Activated gamma-delta T cell (primary cell): ENCODE data around the gene KIF21B.

Source experiments
- DNase-seq: peaks from one replicate; lab custom pipeline; 2025; lab: John Stamatoyannopoulos, UW

KIF21B gene

GRCh38 chr1:201000391-201000790 is 23.1 kb downstream of the KIF21B start:
- DNase-seq = no peak

GRCh38 chr1:200999667-201000066 is 23.8 kb downstream of the KIF21B start:
- no peak for DNase-seq

- no peak for DNase-seq
These were observed 25.2 kb downstream of the KIF21B start for GRCh38 chr1:200998323-200998722.

- DNase-seq = no peak
These were observed 31.0 kb downstream of the KIF21B start for GRCh38 chr1:200992382-200993048.

DNA sequence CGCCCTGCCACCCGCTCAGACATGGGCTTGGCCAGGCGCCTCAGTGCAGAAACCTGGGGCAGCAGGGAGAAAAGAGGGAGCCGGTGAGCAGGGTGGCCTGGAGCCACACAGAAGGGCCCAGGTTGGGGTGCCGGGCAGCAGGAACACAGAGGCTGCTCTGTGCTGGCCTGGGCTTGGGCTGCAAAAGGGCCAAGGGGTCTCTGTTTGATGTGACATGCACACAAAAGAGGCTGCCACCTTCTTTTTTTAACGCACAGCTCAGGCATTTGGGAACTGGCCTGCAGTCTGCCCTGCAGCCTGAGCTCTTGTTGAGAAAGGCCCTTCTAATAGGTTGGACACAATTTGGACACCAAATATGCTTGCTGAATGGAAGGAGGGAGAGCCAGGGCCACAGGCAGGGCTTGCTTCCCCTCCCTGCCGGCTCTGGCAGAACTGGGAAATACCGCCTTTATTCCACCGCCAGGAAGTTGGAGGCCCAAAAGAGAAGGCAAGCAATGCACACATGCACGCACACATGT is 32.4 kb downstream of the KIF21B start:
- DNase-seq = no peak

- no peak for DNase-seq
These were observed 33.4 kb downstream of the KIF21B start for GRCh38 chr1:200990114-200990513.

DNA sequence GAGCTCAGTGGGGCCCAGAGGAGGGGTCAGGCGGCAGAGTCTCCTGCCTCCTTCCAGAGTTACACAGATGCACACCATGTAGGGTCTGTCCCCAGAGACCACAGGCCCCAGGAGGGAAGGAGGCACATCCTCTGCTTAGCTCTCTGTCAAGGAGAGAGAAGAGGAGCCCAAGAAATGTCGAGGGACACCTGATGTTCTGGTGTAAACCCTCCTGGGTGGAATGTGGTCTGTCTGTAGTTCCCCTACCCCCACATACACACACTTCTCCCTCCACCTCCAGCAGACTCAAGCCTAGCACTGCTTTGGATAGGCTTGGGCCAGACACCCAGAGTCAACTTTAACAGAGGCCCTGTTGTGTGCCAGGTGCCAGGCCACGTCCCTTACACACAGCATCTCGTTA is 34.2 kb downstream of the KIF21B start:
- DNase-seq = no peak

- DNase-seq = no peak
These were observed 34.8 kb downstream of the KIF21B start for GRCh38 chr1:200988693-200989092.

GRCh38 chr1:200985481-200985880 is 38.0 kb downstream of the KIF21B start:
- DNase-seq = no peak

DNA sequence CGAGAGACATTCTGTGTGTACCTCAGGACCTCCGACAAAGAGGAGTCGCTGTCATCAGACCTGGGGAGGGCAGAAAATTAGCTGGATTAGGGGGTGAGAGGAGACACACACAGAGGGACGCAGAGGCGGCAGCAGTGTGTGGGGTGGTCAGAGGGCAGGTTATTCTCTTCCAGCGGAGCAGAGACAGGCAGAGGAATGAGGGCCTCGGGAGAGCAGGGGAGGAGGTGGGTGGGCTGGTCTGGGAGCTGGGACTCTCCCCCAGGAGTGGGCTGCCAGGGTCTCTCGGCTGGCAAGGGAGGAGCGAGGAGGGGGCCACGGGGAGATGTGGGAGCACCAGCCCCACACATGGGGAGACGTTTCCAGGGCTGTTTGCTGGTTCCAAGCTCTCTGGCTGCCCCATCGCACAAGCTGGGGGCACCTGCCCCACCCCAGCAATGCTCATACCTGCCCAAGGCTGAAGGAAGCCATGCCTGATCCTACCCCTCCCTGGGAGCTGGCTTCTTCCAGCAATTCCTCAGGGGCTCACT is 40.4 kb downstream of the KIF21B start:
- no peak for DNase-seq

- no peak for DNase-seq
These were observed 41.2 kb downstream of the KIF21B start for GRCh38 chr1:200982071-200982945.

DNA sequence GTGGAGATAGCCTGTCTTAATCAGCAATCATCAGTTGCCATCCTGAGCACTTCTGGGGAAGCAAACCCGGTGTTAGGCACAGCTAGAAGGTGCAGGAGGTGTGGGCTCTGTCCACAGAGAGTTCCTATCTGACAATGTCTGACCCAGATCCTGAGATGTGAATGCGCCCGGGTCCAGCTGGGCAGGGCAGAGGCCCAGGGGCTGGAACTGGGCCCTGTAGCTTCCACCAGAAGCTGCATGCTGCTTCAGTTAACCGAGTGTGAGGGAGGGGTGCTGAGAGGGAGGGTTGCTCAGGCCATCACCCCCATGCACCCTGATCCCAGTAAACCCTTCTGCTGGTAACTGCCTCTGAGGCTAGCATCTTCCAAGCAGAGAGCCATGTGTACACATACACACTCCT is 42.2 kb downstream of the KIF21B start:
- DNase-seq = no peak

GRCh38 chr1:200980873-200981272 is 42.6 kb downstream of the KIF21B start:
- DNase-seq = no peak

DNA sequence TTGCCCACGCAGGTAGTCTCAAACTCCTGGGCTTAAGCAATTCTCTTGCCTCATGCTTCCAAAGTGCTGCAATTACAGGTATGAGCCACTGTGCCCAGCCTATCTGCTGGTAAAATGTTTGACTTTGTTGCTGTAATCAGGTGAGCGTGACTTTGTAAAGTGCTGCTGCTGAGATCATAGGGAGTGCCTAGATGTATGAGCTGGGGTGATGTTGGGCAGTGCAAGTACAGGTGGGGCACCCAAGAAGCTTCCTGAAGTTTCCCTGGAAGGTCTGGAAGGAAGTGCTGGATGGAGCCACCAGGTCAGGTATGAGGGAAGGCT is 43.1 kb downstream of the KIF21B start:
- DNase-seq = no peak

- DNase-seq = no peak
These were observed 43.7 kb downstream of the KIF21B start for GRCh38 chr1:200979574-200980451.

DNA sequence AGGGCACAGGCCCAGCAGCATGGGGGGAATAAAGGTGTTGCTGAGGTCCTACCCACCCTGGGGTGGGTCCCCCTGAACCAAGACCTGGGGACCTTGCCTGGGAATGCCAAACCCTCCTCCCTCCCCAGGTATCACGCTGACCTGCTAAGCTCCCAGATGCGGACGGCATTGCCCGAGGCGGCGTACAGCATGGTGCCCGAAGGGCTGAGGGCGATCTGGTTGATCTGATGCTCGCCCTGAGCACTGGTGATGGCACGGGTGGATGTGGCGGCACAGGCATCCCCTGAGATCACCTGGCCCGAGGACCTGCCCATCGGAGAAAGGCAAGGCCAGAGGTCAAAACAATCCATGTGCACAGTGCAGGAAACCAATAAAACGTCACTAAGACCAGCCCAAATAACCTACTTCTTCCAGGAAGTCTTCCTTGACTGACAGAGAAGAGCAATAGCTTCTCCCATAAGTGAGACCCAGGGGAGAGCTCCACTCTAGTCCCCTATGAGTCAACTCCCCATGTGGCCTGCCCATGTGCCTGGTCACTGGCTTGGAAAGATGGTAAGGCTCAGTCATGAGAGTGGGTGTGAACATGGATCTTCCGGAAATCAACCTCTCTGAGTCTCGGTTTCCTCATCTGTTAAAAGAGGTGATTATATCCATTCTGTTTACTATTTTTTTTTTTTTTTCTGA is 46.3 kb downstream of the KIF21B start:
- DNase-seq = no peak

GRCh38 chr1:200976634-200977033 is 46.9 kb downstream of the KIF21B start:
- DNase-seq = no peak

GRCh38 chr1:200975458-200975857 is 48.1 kb downstream of the KIF21B start:
- no peak for DNase-seq

GRCh38 chr1:200974711-200975110 is 48.8 kb downstream of the KIF21B start:
- DNase-seq = no peak

- DNase-seq = no peak
These were observed 49.4 kb downstream of the KIF21B start for GRCh38 chr1:200973937-200974657.
